BJ (cell line): Measurements from ENCODE around the gene SH3GL2. TPM values are rescaled to one million over a fixed set of nuclear protein-coding genes. Genes with fewer than 3 reads are reported as not detected.

Experiments used
- CTCF ChIA-PET: fragments of 350-600 bp; formaldehyde crosslinking; extraction: SDS; loops from one replicate; lab custom pipeline; 2021; ENCODE audit warnings: antibody characterized with exemption, inconsistent platforms; lab: Yijun Ruan, JAX
- POLR2A ChIA-PET: fragments of 300-600 bp; sonication (Branson Sonifier 250); formaldehyde crosslinking; extraction: SDS; loops from one replicate; lab custom pipeline; 2021; ENCODE audit warnings: antibody characterized with exemption; lab: Charles Lee
- DNase-seq: peaks from one replicate; pipeline ENCODE4 v3.0.0-alpha.2; 2011; ENCODE audit warnings: low read depth
- H3K27me3 ChIP-seq: 2 replicates; pipeline ENCODE4 v1.6.0; 2011; ENCODE audit warnings: low read length; ENCODE audit not compliant: control insufficient read depth, insufficient read depth
- H3K36me3 ChIP-seq: 2 replicates; pipeline ENCODE4 v1.5.1; 2011; ENCODE audit warnings: low read length; ENCODE audit not compliant: control insufficient read depth, insufficient read depth
- H3K4me3 ChIP-seq: 2 replicates; pipeline ENCODE4 v1.5.1; 2011; ENCODE audit warnings: low read depth, mild to moderate bottlenecking, control low read depth, low read length
- CTCF ChIP-seq: IDR thresholded peaks from 2 replicates; pipeline ENCODE4 v1.5.1; 2011; ENCODE audit warnings: low read depth, mild to moderate bottlenecking, control low read depth, inconsistent platforms, low read length, moderate library complexity; ENCODE audit not compliant: insufficient read depth
- polyA plus RNA-seq: library from polyadenylated mRNA; depleted of rRNA; stranded (reverse); fragments of >200 nt; gene quantifications from 2 replicates; pipeline ENCODE4 v1.2.3, GENCODE V29; 2011

SH3GL2 gene
- polyA plus RNA-seq, 1 experiment, result 1.7 TPM

DNA sequence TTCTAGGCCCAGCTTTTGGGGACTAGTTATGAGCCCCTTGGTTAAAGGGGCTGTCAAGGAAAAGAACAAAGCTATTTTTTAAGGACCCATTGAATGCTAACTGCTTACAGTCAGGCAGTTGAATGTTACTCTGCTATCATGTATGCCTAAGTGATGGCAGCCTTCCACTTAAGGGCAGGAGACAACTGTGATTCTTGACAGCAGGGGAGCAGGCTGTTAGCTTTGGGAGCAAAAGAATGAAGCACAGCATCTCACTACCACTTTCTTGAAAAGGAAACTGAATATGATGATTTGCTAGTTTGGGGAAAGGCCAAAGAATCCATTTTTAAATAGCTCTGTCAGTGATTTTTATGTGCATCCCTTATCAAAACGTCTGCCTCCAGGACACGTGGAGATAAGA is 221.6 kb downstream of the SH3GL2 start:
- no peak for TF ChIP-seq CTCF
- ChIA-PET CTCF (interaction anchor here (0.5 to 6.2 kb wide), 6 partner anchors 10 to 682 kb away, joined by 3 to 65 read pairs (median 12); no protein-coding TSS in a partner anchor), POLR2A (no interaction called here)
- H3K27me3 ChIP-seq, result peaks cover 1% of the 10 kb centered on the region; the same call in 1 of the 2 replicates
- H3K36me3 ChIP-seq, result no peaks in the 10 kb centered on the region
- H3K4me3 ChIP-seq, result no peak overlapping the region
- no peak for DNase-seq

GRCh38 chr9:17802249-17802857 is 223.5 kb downstream of the SH3GL2 start:
- DNase-seq, result no peak
- Histone ChIP-seq H3K4me3 (no peak overlapping the region), H3K27me3 (peaks cover 1% of the 10 kb centered on the region; the same call in 1 of the 2 replicates), H3K36me3 (no peaks in the 10 kb centered on the region)
- peak; percentile 61 for TF ChIP-seq CTCF
- POLR2A ChIA-PET, result no interaction called here
- CTCF ChIA-PET, result interaction anchor here (1.0 to 6.2 kb wide), 14 partner anchors 9 to 411 kb away, joined by 3 to 65 read pairs (median 6); no protein-coding TSS in a partner anchor

DNA sequence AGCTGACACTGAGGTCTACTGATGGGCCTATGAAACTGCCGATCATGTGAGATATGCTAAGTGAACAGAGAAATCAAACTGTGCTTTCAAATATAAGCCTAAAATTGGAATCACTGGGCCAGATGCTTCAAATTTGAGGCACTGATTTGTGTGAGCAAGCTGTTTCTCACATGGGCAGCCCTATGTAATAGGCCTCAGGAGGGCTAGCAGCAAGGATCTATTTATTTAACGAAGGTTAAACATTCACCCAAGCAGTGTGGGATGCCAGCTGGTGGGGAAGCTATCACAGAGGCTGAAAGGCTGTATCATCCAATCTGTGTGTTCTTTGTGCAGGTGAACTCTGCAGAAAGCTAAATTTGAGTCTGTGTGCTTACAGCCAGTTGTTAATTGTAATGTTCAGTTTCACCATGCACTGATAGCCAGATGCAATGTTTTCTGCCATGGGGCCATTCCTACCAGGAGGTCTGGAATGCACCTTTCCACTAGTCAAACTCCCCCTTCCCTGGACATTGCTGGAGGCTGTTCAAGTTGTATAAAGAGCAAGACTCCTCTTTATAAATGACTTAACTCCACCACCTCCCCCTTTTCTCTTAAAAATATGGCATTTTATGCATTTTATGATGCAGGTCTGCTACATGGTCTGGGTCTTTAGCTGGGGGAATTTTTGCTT is 228.9 kb downstream of the SH3GL2 start:
- peaks cover 3% of the 10 kb centered on the region; the same call in 1 of the 2 replicates for H3K27me3 ChIP-seq
- DNase-seq, result no peak
- no peak for TF ChIP-seq CTCF
- CTCF ChIA-PET, result interaction anchor here (1.1 to 1.2 kb wide), 3 partner anchors 400 to 405 kb away, joined by 3 to 5 read pairs (median 3); no protein-coding TSS in a partner anchor
- POLR2A ChIA-PET, result no interaction called here
- no peak overlapping the region for H3K4me3 ChIP-seq
- no peaks in the 10 kb centered on the region for H3K36me3 ChIP-seq

DNA sequence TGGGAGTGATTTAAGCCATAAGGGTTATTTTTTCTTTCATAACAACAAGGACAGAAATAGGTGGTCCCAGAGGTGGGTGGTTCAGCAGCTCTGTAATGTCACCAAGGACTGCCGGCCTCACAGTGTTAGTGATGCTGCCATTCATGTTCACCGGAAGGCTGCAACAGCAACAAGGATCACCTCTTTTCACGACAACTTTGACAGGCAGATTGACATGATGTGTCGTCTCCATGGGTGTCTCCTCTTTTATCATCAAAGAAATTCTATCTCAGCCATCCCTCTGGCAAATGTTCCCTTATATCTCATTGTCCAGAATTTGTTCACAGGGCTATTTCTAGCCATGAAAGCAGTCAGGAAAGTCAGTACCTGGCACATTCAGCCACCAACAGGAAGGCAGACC is 231.5 kb downstream of the SH3GL2 start:
- 0 out of 2 replicates have a peak, but pooled peaks cover 1% of the 10 kb centered on the region for H3K27me3 ChIP-seq
- no peak for DNase-seq
- CTCF ChIA-PET, result interaction anchor here (0.6 to 5.8 kb wide), 30 partner anchors 7 to 1721 kb away, joined by 3 to 53 read pairs (median 6); partner anchors contain the start of gene SAXO1
- TF ChIP-seq CTCF, result no peak
- no peaks in the 10 kb centered on the region for H3K36me3 ChIP-seq
- H3K4me3 ChIP-seq, result no peak overlapping the region
- POLR2A ChIA-PET, result no interaction called here
